SK-N-SH (cell line): Measurements from ENCODE around the gene GINS3.

Experiments used
- CTCF ChIP-seq: fragments of 200-600 bp; sonication (generic); IDR thresholded peaks from 2 replicates; pipeline ENCODE4 v1.6.1; 2017; ENCODE audit warnings: antibody characterized with exemption, mild to moderate bottlenecking, moderate library complexity
- ELF1 ChIP-seq: IDR thresholded peaks from 2 replicates; pipeline ENCODE4 v1.4.0; 2012
- EP300 ChIP-seq, 2 experiments: IDR thresholded peaks; 2 replicates each; pipeline versions ENCODE4 v1.4.0 to v1.6.1; 2012; ENCODE audit warnings: borderline replicate concordance in 1 of 2, low read depth in 1 of 2, low read length in 1 of 2
- GABPA ChIP-seq: IDR thresholded peaks from 2 replicates; pipeline ENCODE4 v1.4.0; 2012; ENCODE audit warnings: low read depth, mild to moderate bottlenecking
- REST ChIP-seq: IDR thresholded peaks from 2 replicates; pipeline ENCODE4 v1.6.1; 2012; ENCODE audit warnings: mild to moderate bottlenecking, low read depth, low read length, moderate library complexity
- RFX5 ChIP-seq: IDR thresholded peaks from 2 replicates; pipeline ENCODE4 v1.6.1; 2012; ENCODE audit warnings: mild to moderate bottlenecking, improper control_type of control experiment, low read length
- YY1 ChIP-seq: IDR thresholded peaks from 2 replicates; pipeline ENCODE4 v1.4.0; 2012; ENCODE audit warnings: low read depth, mild to moderate bottlenecking
- TF ChIP-seq, protein P1 (sequence below): IDR thresholded peaks from 2 replicates; pipeline ENCODE4 v1.4.0; 2012; ENCODE audit warnings: low read depth, borderline replicate concordance

GRCh38 chr16:58450590-58450989 is 58.3 kb downstream of the GINS3 start:
- TF ChIP-seq CTCF (no peak), REST (no peak), GABPA (no peak), ELF1 (no peak), YY1 (no peak), RFX5 (no peak), EP300 (IDR thresholded peaks at IDR 0.05; ENCODE audit: borderline replicate concordance in 1 of 2, low read depth in 1 of 2, low read length in 1 of 2) (no peak)
- TF ChIP-seq, protein P1, sequence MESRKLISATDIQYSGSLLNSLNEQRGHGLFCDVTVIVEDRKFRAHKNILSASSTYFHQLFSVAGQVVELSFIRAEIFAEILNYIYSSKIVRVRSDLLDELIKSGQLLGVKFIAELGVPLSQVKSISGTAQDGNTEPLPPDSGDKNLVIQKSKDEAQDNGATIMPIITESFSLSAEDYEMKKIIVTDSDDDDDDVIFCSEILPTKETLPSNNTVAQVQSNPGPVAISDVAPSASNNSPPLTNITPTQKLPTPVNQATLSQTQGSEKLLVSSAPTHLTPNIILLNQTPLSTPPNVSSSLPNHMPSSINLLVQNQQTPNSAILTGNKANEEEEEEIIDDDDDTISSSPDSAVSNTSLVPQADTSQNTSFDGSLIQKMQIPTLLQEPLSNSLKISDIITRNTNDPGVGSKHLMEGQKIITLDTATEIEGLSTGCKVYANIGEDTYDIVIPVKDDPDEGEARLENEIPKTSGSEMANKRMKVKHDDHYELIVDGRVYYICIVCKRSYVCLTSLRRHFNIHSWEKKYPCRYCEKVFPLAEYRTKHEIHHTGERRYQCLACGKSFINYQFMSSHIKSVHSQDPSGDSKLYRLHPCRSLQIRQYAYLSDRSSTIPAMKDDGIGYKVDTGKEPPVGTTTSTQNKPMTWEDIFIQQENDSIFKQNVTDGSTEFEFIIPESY: no peak
